Measurements from ENCODE around the gene FAM53B.
A peak's percentile ranks its signal among the peaks of the same experiment; 100 is the strongest.

Gene FAM53B

DNA sequence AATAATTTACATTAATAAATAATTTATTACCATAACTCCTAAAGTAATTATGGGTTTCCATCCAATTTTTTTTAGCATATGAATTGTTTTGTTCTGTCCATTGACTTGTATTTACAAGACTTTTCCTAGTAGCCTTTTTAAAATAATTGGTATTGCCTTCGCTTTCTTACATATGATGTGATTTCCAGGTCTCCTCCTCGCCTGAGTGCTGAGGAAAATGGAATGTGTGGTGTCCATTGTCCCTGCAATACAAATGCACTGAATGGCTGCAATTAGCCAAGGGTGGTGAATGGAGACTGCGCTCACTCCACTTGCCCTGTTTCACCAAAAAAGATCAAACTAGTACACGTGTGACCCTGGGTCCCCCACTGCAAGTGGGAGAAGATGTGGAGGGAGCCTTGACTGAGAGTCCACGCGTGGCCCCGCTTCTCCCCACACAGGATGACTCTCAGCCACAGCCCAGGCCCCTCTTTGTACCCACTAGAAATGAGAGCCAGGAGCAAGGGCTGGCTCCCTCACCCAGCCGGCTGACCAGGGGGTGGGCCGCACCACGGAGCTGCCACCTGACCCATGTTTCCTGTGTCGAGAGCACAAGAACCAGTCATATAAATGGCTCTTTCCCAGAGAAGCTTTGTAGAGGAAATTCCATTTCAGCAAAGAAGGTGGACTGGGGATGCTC is 52.6 kb downstream of the FAM53B start:
- DNase-seq (ENCODE audit: low read depth in 2 of 2), result no peak
- no peak overlapping the region for H3K4me3 ChIP-seq (replicated peaks in 1 of 2; ENCODE audit: low read depth in 2 of 2, low read length in 2 of 2)
- TF ChIP-seq, protein P1, sequence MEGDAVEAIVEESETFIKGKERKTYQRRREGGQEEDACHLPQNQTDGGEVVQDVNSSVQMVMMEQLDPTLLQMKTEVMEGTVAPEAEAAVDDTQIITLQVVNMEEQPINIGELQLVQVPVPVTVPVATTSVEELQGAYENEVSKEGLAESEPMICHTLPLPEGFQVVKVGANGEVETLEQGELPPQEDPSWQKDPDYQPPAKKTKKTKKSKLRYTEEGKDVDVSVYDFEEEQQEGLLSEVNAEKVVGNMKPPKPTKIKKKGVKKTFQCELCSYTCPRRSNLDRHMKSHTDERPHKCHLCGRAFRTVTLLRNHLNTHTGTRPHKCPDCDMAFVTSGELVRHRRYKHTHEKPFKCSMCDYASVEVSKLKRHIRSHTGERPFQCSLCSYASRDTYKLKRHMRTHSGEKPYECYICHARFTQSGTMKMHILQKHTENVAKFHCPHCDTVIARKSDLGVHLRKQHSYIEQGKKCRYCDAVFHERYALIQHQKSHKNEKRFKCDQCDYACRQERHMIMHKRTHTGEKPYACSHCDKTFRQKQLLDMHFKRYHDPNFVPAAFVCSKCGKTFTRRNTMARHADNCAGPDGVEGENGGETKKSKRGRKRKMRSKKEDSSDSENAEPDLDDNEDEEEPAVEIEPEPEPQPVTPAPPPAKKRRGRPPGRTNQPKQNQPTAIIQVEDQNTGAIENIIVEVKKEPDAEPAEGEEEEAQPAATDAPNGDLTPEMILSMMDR (IDR thresholded peaks at IDR 0.05; ENCODE audit: low read depth, low read length), result no peak

DNA sequence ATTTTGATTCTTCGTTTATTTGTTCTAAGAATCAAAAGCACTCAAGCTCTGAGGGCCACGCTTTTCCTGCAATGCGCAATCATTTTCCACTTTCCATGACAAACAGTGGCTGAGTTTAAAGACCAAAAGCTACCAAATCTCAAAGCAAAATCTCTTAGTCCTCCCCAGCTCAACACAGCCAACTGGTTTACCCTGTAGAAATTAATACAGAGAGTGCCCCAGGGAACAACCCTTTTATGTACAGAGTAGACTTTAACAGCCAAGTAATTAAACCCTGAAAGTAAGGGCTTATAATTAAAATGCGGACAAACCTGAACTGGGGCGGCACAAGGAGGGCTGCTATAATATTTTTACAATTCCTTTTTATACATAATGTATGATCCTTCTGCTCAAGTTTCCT is 53.2 kb downstream of the FAM53B start:
- no peak for DNase-seq (ENCODE audit: low read depth in 2 of 2)
- no peak overlapping the region for H3K4me3 ChIP-seq (replicated peaks in 1 of 2; ENCODE audit: low read depth in 2 of 2, low read length in 2 of 2)
- TF ChIP-seq, protein P1 (IDR thresholded peaks at IDR 0.05; ENCODE audit: low read depth, low read length), result no peak

DNA sequence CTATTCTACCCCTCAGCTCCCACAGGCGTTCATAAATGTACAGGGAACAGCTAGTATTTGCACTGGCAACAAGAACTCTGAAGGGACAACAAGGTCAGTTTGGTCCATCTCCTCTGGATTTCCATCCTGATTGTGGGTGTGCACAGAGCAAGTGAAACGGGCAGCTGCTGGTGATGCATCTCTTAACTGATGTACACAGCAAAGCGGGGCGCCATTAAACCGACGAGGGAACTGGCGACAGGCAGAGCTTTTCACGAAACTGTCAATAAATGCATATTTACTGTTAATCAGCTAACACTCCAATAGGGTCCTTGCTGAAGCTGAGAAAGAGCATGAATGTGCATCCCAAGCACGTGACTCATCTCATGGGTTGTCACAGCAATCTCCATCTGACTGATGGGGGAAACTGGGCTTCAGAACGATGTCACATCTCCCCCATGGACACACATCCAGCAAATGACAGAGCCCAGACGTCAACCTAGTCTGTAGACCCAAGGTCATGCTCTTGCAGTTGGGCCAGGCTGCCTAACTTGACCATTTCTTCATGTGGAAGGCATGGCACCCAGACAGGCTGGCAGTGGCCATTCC is 54.2 kb downstream of the FAM53B start:
- no peak for DNase-seq (ENCODE audit: low read depth in 2 of 2)
- H3K4me3 ChIP-seq (replicated peaks in 1 of 2; ENCODE audit: low read depth in 2 of 2, low read length in 2 of 2), result no peak overlapping the region
- TF ChIP-seq, protein P1 (IDR thresholded peaks at IDR 0.05; ENCODE audit: low read depth, low read length), result no peak

DNA sequence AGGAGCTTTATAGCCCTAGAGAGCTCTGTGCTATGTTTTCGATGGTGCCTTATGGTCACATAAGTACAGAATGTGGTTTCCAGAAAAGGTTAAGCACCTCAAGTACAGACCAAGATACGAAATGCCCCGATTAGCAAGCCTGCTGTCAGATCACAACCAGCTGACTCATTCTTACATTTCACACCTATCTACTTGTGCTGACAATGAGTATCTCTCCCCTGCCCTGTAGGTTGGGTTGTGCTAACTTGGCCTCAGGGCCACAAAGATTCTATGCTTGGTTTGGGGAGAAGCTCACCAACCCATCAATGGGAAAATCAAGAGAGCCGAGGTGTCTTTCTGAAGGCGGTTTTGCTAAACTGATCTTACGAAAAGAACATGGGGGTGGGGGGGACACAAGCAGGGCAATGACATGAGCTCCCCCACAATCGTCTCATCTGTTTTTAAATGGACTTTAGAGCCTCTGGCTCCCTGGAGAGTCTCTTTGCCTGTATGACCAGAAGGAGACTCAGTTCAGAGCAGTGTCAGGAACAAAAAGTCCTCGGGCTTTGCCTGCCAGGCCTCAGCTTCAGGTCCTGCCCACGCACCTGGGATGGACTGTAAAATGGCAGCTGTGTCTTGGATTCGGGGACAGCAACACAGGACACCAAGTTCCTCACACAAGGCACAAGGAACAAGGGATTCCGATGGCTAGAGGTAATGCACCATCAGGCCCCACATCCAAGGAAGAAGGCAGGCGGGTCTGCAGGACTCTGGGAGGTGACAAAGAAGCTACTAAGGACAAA is 55.1 kb downstream of the FAM53B start:
- no peak overlapping the region for H3K4me3 ChIP-seq (replicated peaks in 1 of 2; ENCODE audit: low read depth in 2 of 2, low read length in 2 of 2)
- peak in 1 of 2 donors; percentile 15 for DNase-seq (ENCODE audit: low read depth in 2 of 2)
- TF ChIP-seq, protein P1 (IDR thresholded peaks at IDR 0.05; ENCODE audit: low read depth, low read length), result no peak

DNA sequence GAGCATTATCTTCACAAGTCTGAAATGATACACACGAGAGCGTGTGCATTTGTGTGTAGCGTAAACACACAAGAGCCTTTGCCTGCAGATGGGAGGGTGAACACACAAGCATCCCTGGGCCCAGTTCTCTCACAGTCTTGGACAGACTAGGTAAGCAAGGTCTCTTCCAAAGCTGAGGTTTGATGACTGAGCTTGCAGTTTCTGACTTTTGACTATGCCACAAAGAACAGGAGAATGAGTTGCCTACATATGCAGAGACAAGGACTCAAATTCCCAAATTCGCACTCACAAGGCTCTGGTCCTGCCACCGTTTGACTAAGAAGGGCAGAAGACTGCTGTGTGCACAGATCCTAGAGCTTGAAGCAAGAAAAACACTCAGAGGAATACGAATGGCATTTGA is 55.8 kb downstream of the FAM53B start:
- DNase-seq (ENCODE audit: low read depth in 2 of 2), result no peak
- TF ChIP-seq, protein P1 (IDR thresholded peaks at IDR 0.05; ENCODE audit: low read depth, low read length), result no peak

DNA sequence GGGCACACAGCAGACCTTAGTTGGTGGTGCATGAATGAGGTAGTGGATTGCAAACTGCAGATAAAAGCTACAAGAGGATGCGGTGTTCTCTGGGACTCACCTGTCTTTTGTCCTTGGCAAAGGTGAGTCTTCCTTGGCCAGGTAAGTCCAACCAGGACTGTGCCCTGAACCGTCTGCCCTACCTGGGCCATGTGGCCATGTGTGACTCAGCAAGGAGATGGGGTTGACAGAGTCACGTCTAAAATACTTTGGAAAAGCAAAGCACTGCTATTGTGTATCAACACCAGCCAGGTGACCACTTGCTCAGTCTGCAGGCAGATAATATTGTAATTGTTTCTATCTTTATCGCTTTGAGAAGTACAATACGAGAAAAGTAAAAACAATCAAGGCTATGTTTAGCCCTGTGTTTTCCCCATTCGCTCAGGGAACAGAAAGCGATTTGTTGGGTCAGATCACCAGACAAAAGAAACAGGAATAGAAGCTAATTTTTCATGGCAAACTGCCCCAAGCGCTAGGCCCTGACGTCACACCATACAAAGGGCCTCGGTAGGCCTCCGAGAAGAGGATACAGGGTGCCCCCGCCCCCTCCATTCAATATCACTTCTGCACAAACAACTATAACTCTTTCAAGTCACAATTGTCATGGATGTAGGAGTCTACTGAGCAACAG is 57.3 kb downstream of the FAM53B start:
- TF ChIP-seq, protein P1 (IDR thresholded peaks at IDR 0.05; ENCODE audit: low read depth, low read length), result no peak
- H3K4me3 ChIP-seq (replicated peaks in 1 of 2; ENCODE audit: low read depth in 2 of 2, low read length in 2 of 2), result no peak overlapping the region
- no peak for DNase-seq (ENCODE audit: low read depth in 2 of 2)

More for the DNA sequence above, 55.8 kb downstream of the FAM53B start:
- no peak overlapping the region for H3K4me3 ChIP-seq (replicated peaks in 1 of 2; ENCODE audit: low read depth in 2 of 2, low read length in 2 of 2)
